ENCODE results near the gene P3H4.

The P3H4 gene

GRCh38 chr17:41769346-41769862 lies 42.3 kb downstream of the P3H4 start:
- DNase-seq: no peak

GRCh38 chr17:41768682-41769288 lies 43.0 kb downstream of the P3H4 start:
- DNase-seq: no peak

- no peak for DNase-seq
These were observed 44.3 kb downstream of the P3H4 start for GRCh38 chr17:41767324-41768042.

- no peak for DNase-seq
These were observed 45.6 kb downstream of the P3H4 start for GRCh38 chr17:41766135-41766534.

- DNase-seq: no peak
These were observed 48.4 kb downstream of the P3H4 start for GRCh38 chr17:41763327-41763726.

- DNase-seq: no peak
These were observed 48.9 kb downstream of the P3H4 start for GRCh38 chr17:41762841-41763240.

- no peak for DNase-seq
These were observed 49.4 kb downstream of the P3H4 start for GRCh38 chr17:41762391-41762790.

- no peak for DNase-seq
These were observed 50.9 kb downstream of the P3H4 start for GRCh38 chr17:41760878-41761277.

GRCh38 chr17:41758601-41759000 lies 53.1 kb downstream of the P3H4 start:
- no peak for DNase-seq

- no peak for DNase-seq
These were observed 57.7 kb downstream of the P3H4 start for GRCh38 chr17:41754066-41754465.

Data from CD4-positive, alpha-beta T cell treated with Interleukin-6 for 4 hours (primary cell).